ENCODE data around the gene HESX1.

- TF ChIP-seq CTCF (IDR thresholded peaks at IDR 0.05): no peak
- TF ChIP-seq POLR2A (IDR thresholded peaks at IDR 0.05): no peak
- TF ChIP-seq POLR2AphosphoS5 (IDR thresholded peaks at IDR 0.05): no peak
- no peak for TF ChIP-seq EP300 (IDR thresholded peaks at IDR 0.05; ENCODE audit: low read depth)
Measured at GRCh38 chr3:57244946-57245345, 45.2 kb upstream of the HESX1 start.
